Transverse colon (tissue), 4 donors: Measurements from ENCODE around the gene CEP250.

Source experiments
- EP300 ChIP-seq: sonication (generic); formaldehyde crosslinking; IDR thresholded peaks from one replicate; pipeline ENCODE4 v1.6.1; 2017; ENCODE audit warnings: antibody characterized with exemption, low read depth
- POLR2A ChIP-seq: fragments of 450-650 bp; IDR thresholded peaks from one replicate; pipeline ENCODE4 v1.6.1; 2016; ENCODE audit warnings: antibody characterized with exemption, mild to moderate bottlenecking, moderate library complexity
- POLR2AphosphoS5 ChIP-seq, 3 donors: sonication (generic); formaldehyde crosslinking; IDR thresholded peaks; one replicate each; pipeline ENCODE4 v1.6.1; 2016; ENCODE audit warnings: antibody characterized with exemption in 3 of 3
- TF ChIP-seq, protein P1 (sequence below), 5 experiments: fragments of 200-600 bp in 3 of 5; fragments of 450-650 bp in 2 of 5; sonication (generic) in 3 of 5; IDR thresholded peaks; 1 replicate in 2 of 5; 2 replicates in 3 of 5; pipeline ENCODE4 v1.5.1; 2016 to 2017; ENCODE audit warnings: antibody characterized with exemption in 5 of 5, inconsistent platforms in 3 of 5, mild to moderate bottlenecking in 2 of 5, moderate library complexity in 1 of 5

DNA sequence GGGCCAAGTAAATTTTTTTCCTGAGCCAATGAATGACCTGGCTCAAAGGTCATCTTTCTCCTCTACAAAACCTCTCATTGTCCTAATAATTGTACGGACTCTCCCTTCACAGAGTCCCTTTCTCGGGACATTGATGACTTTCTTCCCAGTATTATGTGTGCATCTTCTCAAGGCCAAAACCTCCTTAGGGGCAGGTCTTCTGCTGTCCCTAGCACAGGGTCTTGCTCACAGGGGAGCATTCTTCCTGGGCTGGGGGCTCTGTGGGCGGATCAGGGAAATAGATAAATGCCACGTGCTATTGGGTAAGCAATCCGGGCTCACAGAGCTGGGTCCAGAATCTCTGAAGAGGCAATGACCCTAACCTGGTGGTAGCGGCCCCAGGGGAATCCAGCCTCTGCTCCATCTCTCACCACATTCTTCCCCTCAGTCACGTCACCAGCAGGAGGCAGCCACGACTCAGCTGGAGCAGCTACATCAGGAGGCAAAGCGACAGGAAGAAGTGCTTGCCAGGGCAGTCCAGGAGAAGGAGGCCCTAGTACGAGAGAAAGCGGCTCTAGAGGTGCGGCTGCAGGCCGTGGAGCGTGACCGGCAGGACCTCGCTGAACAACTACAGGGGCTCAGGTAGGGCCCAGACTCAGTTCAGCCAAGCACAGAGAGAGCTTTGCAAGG lies 23.5 kb downstream of the CEP250 start:
- TF ChIP-seq POLR2A (no peak), EP300 (no peak), POLR2AphosphoS5 (IDR thresholded peaks at IDR 0.05) (no peak)
- TF ChIP-seq, protein P1, sequence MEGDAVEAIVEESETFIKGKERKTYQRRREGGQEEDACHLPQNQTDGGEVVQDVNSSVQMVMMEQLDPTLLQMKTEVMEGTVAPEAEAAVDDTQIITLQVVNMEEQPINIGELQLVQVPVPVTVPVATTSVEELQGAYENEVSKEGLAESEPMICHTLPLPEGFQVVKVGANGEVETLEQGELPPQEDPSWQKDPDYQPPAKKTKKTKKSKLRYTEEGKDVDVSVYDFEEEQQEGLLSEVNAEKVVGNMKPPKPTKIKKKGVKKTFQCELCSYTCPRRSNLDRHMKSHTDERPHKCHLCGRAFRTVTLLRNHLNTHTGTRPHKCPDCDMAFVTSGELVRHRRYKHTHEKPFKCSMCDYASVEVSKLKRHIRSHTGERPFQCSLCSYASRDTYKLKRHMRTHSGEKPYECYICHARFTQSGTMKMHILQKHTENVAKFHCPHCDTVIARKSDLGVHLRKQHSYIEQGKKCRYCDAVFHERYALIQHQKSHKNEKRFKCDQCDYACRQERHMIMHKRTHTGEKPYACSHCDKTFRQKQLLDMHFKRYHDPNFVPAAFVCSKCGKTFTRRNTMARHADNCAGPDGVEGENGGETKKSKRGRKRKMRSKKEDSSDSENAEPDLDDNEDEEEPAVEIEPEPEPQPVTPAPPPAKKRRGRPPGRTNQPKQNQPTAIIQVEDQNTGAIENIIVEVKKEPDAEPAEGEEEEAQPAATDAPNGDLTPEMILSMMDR (IDR thresholded peaks at IDR 0.05), result no peak
